SU-DHL-6 (cell line): ENCODE results near the gene NTM.

Experiments used
- H2AFZ ChIP-seq: fragments of 200-600 bp; sonication (generic); 2 replicates; pipeline ENCODE4 v1.6.1; 2014; ENCODE audit warnings: low read depth, mild to moderate bottlenecking, moderate library complexity, mixed read lengths, antibody characterized with exemption, low read length; ENCODE audit not compliant: severe bottlenecking
- H3F3A ChIP-seq: fragments of 200-600 bp; shearing (Covaris generic); 2 replicates; pipeline ENCODE4 v1.6.0; 2016; ENCODE audit warnings: antibody characterized with exemption, mild to moderate bottlenecking; ENCODE audit not compliant: insufficient read depth
- H3K27ac ChIP-seq: fragments of 200-600 bp; sonication (generic); 2 replicates; pipeline ENCODE4 v1.5.1; 2016; ENCODE audit warnings: low read depth, mild to moderate bottlenecking, low read length, moderate library complexity, mixed read lengths
- H3K27me3 ChIP-seq: fragments of 200-600 bp; sonication (generic), shearing (Covaris generic); 2 replicates; pipeline ENCODE4 v1.6.0; 2014; ENCODE audit warnings: mild to moderate bottlenecking, low read length
- H3K36me3 ChIP-seq: fragments of 200-600 bp; sonication (generic); 2 replicates; pipeline ENCODE4 v1.6.1; 2014; ENCODE audit warnings: mild to moderate bottlenecking, low read length, mixed read lengths
- H3K4me2 ChIP-seq: fragments of 300-600, 200-600 bp; shearing (Covaris generic), sonication (generic); 2 replicates; pipeline ENCODE4 v1.6.0; 2014; ENCODE audit warnings: low read length, low read depth, mild to moderate bottlenecking; ENCODE audit not compliant: poor library complexity, severe bottlenecking
- H3K4me3 ChIP-seq: fragments of 200-600 bp; sonication (generic); 2 replicates; pipeline ENCODE4 v1.5.1; 2014; ENCODE audit warnings: antibody characterized with exemption, low read length, mild to moderate bottlenecking, mixed read lengths; ENCODE audit not compliant: insufficient read depth, poor library complexity, severe bottlenecking
- H3K79me2 ChIP-seq: fragments of 200-600 bp; sonication (generic); 2 replicates; pipeline ENCODE4 v1.6.1; 2014; ENCODE audit warnings: mild to moderate bottlenecking, low read length, moderate library complexity; ENCODE audit not compliant: insufficient read depth
- H3K9ac ChIP-seq: fragments of 200-600 bp; sonication (generic); 2 replicates; pipeline ENCODE4 v1.7.0; 2014; ENCODE audit warnings: mild to moderate bottlenecking, low read length
- H3K9me2 ChIP-seq: fragments of 200-600 bp; sonication (generic); replicated peaks from 2 replicates; pipeline ENCODE4 v1.6.1; 2014; ENCODE audit warnings: low read length; ENCODE audit not compliant: insufficient read depth
- H3K9me3 ChIP-seq: fragments of 200-600 bp; sonication (generic); 2 replicates; pipeline ENCODE4 v1.6.1; 2014; ENCODE audit warnings: low read length, mixed read lengths; ENCODE audit not compliant: insufficient read depth
- H4K20me1 ChIP-seq: fragments of 200-600 bp; sonication (generic); 2 replicates; pipeline ENCODE4 v1.6.1; 2014; ENCODE audit warnings: low read depth, mild to moderate bottlenecking, antibody characterized with exemption, low read length, moderate library complexity, mixed read lengths
- EZH2phosphoT487 ChIP-seq: fragments of 200-600 bp; sonication (generic), shearing (Covaris generic); conservative IDR thresholded peaks from 2 replicates; pipeline ENCODE4 v1.6.1; 2018; ENCODE audit warnings: mild to moderate bottlenecking, antibody characterized with exemption, low read length, moderate library complexity, mixed read lengths
- TF ChIP-seq, protein P1 (sequence below): fragments of 200-600 bp; sonication (generic); IDR thresholded peaks from one replicate; pipeline ENCODE4 v1.5.1; 2017; ENCODE audit warnings: antibody characterized with exemption, mild to moderate bottlenecking, low read length, moderate library complexity; ENCODE audit not compliant: insufficient read depth, poor library complexity, severe bottlenecking

NTM gene

DNA sequence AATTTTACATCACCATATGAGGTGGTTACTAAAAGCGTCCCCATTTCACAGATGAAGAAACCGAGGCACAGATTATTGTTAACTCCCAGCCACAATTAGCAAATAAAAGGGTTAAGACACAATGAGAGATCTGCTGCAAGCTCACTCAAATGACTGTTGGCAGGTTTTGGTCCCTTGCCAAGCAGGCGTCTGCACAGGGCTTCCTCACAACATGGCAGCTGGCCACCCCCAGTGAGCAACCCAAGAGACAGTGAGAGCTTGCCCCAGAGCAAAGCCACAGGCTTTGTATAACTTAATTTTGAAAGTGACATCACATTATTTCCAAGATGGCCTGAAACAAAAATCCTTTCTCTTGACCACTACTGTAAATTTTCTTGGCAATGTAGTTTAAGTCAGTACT is 217.6 kb downstream of the NTM start:
- H3K27me3 ChIP-seq, result no peaks in the 10 kb centered on the region
- H3K36me3 ChIP-seq, result no peaks in the 10 kb centered on the region
- no peaks in the 10 kb centered on the region for H3K9me3 ChIP-seq
- no peaks in the 10 kb centered on the region for H4K20me1 ChIP-seq
- no peaks in the 10 kb centered on the region for H3K9me2 ChIP-seq
- H3K27ac ChIP-seq, result no peak overlapping the region
- no peak overlapping the region for H3K9ac ChIP-seq
- H3K4me2 ChIP-seq, result no peak overlapping the region
- H3K4me3 ChIP-seq, result no peak overlapping the region
- TF ChIP-seq, protein P1, sequence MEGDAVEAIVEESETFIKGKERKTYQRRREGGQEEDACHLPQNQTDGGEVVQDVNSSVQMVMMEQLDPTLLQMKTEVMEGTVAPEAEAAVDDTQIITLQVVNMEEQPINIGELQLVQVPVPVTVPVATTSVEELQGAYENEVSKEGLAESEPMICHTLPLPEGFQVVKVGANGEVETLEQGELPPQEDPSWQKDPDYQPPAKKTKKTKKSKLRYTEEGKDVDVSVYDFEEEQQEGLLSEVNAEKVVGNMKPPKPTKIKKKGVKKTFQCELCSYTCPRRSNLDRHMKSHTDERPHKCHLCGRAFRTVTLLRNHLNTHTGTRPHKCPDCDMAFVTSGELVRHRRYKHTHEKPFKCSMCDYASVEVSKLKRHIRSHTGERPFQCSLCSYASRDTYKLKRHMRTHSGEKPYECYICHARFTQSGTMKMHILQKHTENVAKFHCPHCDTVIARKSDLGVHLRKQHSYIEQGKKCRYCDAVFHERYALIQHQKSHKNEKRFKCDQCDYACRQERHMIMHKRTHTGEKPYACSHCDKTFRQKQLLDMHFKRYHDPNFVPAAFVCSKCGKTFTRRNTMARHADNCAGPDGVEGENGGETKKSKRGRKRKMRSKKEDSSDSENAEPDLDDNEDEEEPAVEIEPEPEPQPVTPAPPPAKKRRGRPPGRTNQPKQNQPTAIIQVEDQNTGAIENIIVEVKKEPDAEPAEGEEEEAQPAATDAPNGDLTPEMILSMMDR, result no peak
- no peak for TF ChIP-seq EZH2phosphoT487
- no peak overlapping the region for H2AFZ ChIP-seq
- H3F3A ChIP-seq, result no peaks in the 10 kb centered on the region
- no peaks in the 10 kb centered on the region for H3K79me2 ChIP-seq

DNA sequence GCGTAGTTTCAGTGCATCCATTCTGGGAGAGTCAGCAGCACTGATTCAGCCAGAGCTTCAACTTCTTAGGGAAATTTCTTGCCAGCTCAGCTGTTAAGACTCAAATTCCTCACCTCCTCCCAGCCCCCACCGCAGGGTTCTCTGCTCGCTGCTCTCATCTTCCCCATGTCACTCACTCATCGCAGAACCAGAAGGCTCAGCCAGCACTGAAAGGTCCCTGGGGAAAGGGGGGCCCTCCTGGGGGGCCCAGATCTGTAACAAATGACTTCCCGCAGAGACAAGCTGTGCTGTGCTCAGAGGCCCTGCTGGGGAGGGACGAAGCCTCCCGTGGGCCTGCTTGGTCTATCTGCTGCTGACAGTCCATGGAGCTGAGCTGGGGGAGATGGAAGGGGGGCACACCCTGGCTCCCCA is 220.6 kb downstream of the NTM start:
- Histone ChIP-seq H3K36me3 (no peaks in the 10 kb centered on the region), H3K79me2 (no peaks in the 10 kb centered on the region), H2AFZ (no peak overlapping the region), H3F3A (no peaks in the 10 kb centered on the region), H3K27me3 (no peaks in the 10 kb centered on the region), H3K9ac (no peak overlapping the region), H3K4me2 (no peak overlapping the region), H4K20me1 (no peaks in the 10 kb centered on the region), H3K4me3 (no peak overlapping the region), H3K9me3 (no peaks in the 10 kb centered on the region), H3K27ac (no peak overlapping the region), H3K9me2 (no peaks in the 10 kb centered on the region)
- TF ChIP-seq, protein P1, result no peak
- no peak for TF ChIP-seq EZH2phosphoT487

DNA sequence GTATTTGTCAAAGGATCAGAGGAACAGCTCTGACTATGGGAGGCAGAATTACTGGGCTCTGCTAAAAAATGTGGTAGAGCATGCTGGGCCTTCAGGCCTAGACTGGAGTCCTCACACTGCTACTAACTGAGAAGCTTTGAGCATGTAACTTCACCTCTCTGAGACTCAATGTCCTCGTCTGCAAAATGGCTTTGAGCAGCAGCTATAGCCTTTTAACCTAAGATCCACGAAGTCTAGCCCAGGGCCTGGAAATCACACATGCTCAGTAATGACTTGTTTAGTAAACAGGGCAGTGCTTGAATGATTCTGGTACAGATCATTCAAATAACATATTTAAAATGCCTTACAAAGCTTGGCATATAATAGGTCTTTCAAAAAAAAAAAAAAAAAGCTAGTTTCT is 221.7 kb downstream of the NTM start:
- TF ChIP-seq, protein P1, result no peak
- no peak for TF ChIP-seq EZH2phosphoT487
- no peaks in the 10 kb centered on the region for H3K79me2 ChIP-seq
- no peak overlapping the region for H3K4me2 ChIP-seq
- H3K9me2 ChIP-seq, result no peaks in the 10 kb centered on the region
- no peak overlapping the region for H3K9ac ChIP-seq
- H3K9me3 ChIP-seq, result no peaks in the 10 kb centered on the region
- H3K27ac ChIP-seq, result no peak overlapping the region
- H3K27me3 ChIP-seq, result no peaks in the 10 kb centered on the region
- H3K36me3 ChIP-seq, result no peaks in the 10 kb centered on the region
- no peak overlapping the region for H3K4me3 ChIP-seq
- H3F3A ChIP-seq, result no peaks in the 10 kb centered on the region
- H2AFZ ChIP-seq, result no peak overlapping the region
- H4K20me1 ChIP-seq, result no peaks in the 10 kb centered on the region
